ENCODE results near the gene PARD6A. TPM values are rescaled to one million over a fixed set of nuclear protein-coding genes. Genes with fewer than 3 reads are reported as not detected.

The PARD6A gene
- total RNA-seq, 2 donors from 2014 or later = 2.6 to 3.7 TPM

DNA sequence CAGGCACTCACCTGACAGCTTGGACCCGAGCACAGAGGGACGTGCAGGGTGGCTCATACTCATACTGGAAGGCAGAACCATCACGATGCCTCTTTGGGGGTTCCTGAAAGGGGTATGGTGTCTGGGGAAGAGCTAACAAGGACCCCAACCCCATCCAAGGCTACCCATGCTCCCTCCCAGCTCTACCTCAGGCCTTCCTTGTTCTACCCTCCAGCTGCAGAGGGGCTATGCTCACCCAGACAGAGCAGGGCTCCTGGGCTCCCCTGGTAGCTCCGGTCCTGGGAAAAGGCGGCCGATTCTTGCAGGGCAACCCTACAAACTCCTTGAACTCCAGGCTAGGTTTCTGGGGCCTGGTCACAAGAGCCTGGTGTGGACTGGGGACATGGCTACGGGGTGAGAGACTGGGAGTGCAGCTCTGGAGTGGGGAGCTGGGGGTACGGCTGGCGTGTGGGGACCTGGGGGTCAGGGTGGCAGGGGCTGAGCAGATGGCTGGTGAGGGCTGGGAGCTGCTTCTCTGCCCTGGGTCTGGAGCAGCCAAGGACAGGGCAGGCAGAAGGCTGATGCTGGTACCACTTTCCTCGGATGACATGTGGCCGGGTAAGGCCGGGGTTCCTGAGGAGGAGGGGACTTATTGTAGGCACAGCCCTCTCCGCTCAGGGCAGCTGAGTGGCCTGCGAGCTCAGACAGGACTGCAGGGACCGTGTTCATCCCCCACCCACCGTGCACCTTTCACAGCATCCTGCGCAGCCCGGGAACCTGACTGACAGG is 2.8 kb upstream of the PARD6A start:
- Histone ChIP-seq H3K4me3 (ENCODE audit: low read length) (no peak overlapping the region), H3K27me3 (ENCODE audit: control insufficient read depth, insufficient read depth, low read length, poor library complexity, severe bottlenecking) (peaks cover 7% of the 10 kb centered on the region), H3K4me1 (ENCODE audit: control insufficient read depth, insufficient read depth, low read length) (peaks cover 8% of the 10 kb centered on the region), H3K27ac (ENCODE audit: low read depth, low read length) (no peak overlapping the region), H3K9me3 (ENCODE audit: control insufficient read depth, low read length) (no peaks in the 10 kb centered on the region), H3K36me3 (ENCODE audit: control insufficient read depth, insufficient read depth, low read length) (peaks cover 16% of the 10 kb centered on the region), H3K9ac (ENCODE audit: extremely low read depth, low read length, poor library complexity, severe bottlenecking) (no peak overlapping the region)
- Mint-ChIP-seq H3K27ac (no peak overlapping the region), H3K36me3 (ENCODE audit: low read depth) (peaks cover 5% of the 10 kb centered on the region), H3K9me3 (no peaks in the 10 kb centered on the region), H3K4me1 (peaks cover 9% of the 10 kb centered on the region), H3K27me3 (ENCODE audit: insufficient read depth) (peaks cover 20% of the 10 kb centered on the region), H3K4me3 (no peak overlapping the region)
- DNase-seq = no peak
- 87 to 89% methylated on average over 5 to 18 of the region's 18 CpGs for WGBS, 2 experiments (ENCODE audit: insufficient coverage in 1 of 2, insufficient read length in 1 of 2)
- TF ChIP-seq, protein P1, sequence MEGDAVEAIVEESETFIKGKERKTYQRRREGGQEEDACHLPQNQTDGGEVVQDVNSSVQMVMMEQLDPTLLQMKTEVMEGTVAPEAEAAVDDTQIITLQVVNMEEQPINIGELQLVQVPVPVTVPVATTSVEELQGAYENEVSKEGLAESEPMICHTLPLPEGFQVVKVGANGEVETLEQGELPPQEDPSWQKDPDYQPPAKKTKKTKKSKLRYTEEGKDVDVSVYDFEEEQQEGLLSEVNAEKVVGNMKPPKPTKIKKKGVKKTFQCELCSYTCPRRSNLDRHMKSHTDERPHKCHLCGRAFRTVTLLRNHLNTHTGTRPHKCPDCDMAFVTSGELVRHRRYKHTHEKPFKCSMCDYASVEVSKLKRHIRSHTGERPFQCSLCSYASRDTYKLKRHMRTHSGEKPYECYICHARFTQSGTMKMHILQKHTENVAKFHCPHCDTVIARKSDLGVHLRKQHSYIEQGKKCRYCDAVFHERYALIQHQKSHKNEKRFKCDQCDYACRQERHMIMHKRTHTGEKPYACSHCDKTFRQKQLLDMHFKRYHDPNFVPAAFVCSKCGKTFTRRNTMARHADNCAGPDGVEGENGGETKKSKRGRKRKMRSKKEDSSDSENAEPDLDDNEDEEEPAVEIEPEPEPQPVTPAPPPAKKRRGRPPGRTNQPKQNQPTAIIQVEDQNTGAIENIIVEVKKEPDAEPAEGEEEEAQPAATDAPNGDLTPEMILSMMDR (conservative IDR thresholded peaks at IDR 0.05) = no peak

DNA sequence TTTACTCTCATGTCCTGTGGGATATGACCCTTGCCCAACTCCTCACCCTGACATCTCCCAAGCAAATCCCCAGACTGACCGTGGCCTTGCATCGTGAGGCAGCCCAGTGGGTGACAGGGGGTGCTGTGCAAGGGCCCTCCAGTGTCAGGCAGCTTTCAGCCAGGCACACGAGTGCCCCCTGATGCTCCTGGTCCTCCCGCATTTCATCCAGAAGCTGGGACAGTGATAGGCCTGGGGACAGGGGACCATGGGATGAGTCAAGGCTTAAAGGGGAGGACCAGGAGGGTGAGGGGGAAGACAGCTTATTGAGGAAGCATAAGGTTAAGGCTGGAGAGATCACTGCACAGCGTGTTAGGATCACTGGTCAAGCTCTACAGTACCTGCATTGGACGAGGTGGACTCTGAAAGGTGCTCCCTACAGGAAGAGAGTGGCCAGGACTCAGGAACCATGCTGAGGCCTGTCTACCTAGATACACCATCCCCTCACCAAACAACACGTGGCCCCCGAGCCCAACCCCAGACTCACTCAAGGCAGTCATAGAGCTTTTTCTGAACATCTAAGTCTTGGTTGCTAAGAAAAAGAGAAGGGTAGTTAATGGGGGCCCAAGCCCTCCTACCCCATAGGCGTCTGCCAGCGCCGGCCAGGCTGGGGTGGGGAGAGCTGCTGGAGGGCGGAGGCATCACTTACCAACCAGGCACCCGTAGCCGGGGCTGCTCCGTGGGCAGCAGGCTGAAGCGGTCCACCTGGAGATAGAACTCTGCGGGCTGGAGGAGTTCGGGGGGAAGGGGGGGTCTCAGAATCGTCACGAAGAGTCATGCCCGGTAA is 1.7 kb upstream of the PARD6A start:
- Histone ChIP-seq H3K4me1 (ENCODE audit: control insufficient read depth, insufficient read depth, low read length) (peaks cover 8% of the 10 kb centered on the region), H3K9me3 (ENCODE audit: control insufficient read depth, low read length) (no peaks in the 10 kb centered on the region), H3K4me3 (ENCODE audit: low read length) (peak overlapping the region; percentile 93), H3K36me3 (ENCODE audit: control insufficient read depth, insufficient read depth, low read length) (peaks cover 19% of the 10 kb centered on the region), H3K9ac (ENCODE audit: extremely low read depth, low read length, poor library complexity, severe bottlenecking) (no peak overlapping the region), H3K27ac (ENCODE audit: low read depth, low read length) (no peak overlapping the region), H3K27me3 (ENCODE audit: control insufficient read depth, insufficient read depth, low read length, poor library complexity, severe bottlenecking) (no peaks in the 10 kb centered on the region)
- H3K27me3 Mint-ChIP-seq (ENCODE audit: insufficient read depth) = peaks cover 16% of the 10 kb centered on the region
- no peak for DNase-seq
- no peaks in the 10 kb centered on the region for H3K9me3 Mint-ChIP-seq
- TF ChIP-seq, protein P1 (conservative IDR thresholded peaks at IDR 0.05) = no peak
- H3K4me3 Mint-ChIP-seq = peak overlapping the region; percentile 81
- WGBS, 2 experiments (ENCODE audit: insufficient coverage in 1 of 2, insufficient read length in 1 of 2) = 47 to 92% methylated on average over 6 to 21 of the region's 21 CpGs
- peaks cover 7% of the 10 kb centered on the region for H3K4me1 Mint-ChIP-seq
- H3K36me3 Mint-ChIP-seq (ENCODE audit: low read depth) = peaks cover 8% of the 10 kb centered on the region
- no peak overlapping the region for H3K27ac Mint-ChIP-seq

DNA sequence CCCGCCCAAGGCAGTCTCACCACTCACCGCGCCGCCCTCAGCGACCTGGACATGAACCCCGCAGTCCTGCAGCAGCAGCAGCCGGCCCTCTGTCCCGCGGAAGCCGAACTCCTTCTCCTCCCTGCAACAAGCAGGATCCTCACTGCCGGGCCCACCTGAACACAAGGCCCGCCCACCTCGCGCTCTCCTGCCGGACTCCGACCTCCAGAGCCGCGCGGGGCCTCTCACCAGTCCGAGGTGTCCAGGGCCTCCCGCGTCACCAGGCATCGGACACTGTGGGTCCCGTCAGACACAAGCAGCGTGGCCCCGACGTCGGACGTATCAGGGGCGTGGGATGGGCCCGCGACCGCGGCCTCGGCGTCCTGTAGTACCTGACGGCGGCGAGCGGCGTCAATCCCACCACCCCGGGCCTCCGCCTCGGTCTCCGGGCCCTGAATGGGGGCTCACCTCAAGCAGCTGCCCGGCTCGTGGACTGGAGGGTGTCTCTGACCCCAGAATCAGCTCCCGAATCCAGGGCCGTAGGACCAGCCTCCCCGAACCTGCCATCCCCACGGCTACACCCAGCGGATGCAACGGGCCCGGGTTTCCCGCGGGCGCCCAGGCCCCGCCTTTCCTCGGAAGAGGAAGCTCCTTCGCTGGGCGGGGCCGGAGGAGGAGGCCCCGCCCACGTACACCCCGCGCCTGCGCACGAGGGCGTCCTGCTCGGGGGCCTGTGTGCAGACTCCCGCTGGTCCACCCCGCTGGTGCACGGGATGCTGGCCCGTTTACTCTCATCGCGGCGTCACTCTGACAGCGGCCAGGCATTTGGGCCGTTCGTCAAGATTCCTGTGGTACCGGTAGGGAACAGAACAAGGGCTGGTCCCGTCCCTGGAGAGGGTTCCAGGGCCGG is 841 bp upstream of the PARD6A start, which contains the start of gene ACD:
Gene ACD (minus strand): TSS at position 586 of the 889 bp plus-strand sequence. CDS start 40 bp downstream, at position 546.
- Mint-ChIP-seq H3K27ac (peak within 1 kb of the TSS; percentile 96), H3K4me3 (peak within 1 kb of the TSS; percentile 81), H3K4me1 (peaks cover 7% of the 10 kb centered on the region), H3K36me3 (ENCODE audit: low read depth) (peaks cover 15% of the 10 kb centered on the region), H3K9me3 (no peaks in the 10 kb centered on the region), H3K27me3 (ENCODE audit: insufficient read depth) (peaks cover 9% of the 10 kb centered on the region)
- Histone ChIP-seq H3K4me1 (ENCODE audit: control insufficient read depth, insufficient read depth, low read length) (peaks cover 8% of the 10 kb centered on the region), H3K27ac (ENCODE audit: low read depth, low read length) (peak within 1 kb of the TSS; percentile 83), H3K9ac (ENCODE audit: extremely low read depth, low read length, poor library complexity, severe bottlenecking) (peak within 1 kb of the TSS; percentile 78), H3K36me3 (ENCODE audit: control insufficient read depth, insufficient read depth, low read length) (peaks cover 19% of the 10 kb centered on the region), H3K9me3 (ENCODE audit: control insufficient read depth, low read length) (no peaks in the 10 kb centered on the region), H3K27me3 (ENCODE audit: control insufficient read depth, insufficient read depth, low read length, poor library complexity, severe bottlenecking) (no peaks in the 10 kb centered on the region), H3K4me3 (ENCODE audit: low read length) (peak within 1 kb of the TSS; percentile 93)
- TF ChIP-seq, protein P1 (conservative IDR thresholded peaks at IDR 0.05) = no peak
- 0% methylated on average over 41 to 83 of the region's 83 CpGs for WGBS, 2 experiments (ENCODE audit: insufficient coverage in 1 of 2, insufficient read length in 1 of 2)
- DNase-seq = peak; percentile 96

Measured in endodermal cell (in vitro differentiated cells).